SW480 (cell line): Measurements from ENCODE around the gene TAF4.
"Not testable (repeated sequence)": the region's sequence is repeated elsewhere in the genome, so short reads cannot be mapped to it uniquely, and the experiment has no call there.

ENCODE experiments used
- DNase-seq: peaks from one replicate; pipeline ENCODE4 v3.0.0-alpha.2; 2016; ENCODE audit warnings: low spot score

The TAF4 gene

DNA sequence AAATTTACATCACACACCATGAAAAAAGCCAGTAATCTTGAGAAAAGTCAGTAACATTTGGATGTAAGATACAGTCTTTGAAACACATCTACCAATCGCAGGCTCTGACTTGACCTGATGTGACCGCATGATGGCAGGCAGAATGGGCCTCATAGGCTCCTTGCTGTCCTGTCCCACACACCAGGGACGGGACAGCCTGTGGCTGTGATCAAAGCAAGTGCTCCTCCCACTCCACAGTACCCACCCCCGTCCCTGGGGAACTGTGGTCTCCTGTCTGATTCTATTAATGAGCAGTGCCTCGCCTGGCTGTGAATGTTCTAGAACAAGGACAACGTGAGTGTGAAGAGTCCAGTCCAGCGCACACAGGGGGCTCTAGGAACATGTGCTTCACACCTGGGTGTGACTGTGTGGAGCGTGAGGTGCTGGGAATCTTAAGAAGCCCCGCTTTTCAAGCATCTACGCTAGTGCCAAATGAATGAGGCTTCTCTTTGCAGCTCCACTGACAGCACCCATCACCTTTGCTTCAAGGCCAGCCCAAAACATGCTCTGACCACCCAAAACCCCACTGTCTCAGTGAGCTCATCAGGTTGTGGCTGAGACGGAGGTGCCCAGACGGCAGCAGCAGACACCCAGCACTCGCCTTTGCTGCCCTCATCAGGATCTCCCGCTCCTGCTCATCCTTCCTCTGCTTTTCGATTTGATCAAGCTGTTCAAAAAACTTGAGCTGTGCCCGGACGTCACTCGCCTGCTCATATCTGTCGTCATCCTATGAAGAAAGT is 67.1 kb downstream of the TAF4 start:
- DNase-seq = no peak

DNA sequence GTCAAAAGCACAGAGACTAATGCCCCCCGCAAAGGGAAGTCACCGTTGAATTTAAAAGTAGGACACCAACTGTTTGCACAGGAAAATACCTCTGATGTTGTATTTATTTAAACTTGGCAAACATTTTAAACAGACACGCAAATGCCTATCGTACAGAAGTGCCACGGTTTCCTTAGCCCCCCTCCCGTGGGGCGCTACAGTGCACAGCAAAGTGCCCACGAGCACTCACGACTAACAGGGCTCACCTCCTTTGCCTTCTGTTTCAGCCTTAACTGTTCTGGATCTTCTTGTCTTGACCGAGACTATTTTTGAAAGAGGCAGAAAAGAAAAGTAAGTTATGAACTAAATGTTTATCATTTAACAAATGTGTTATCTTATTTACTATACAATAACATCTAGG is 67.8 kb downstream of the TAF4 start:
- DNase-seq = no peak

DNA sequence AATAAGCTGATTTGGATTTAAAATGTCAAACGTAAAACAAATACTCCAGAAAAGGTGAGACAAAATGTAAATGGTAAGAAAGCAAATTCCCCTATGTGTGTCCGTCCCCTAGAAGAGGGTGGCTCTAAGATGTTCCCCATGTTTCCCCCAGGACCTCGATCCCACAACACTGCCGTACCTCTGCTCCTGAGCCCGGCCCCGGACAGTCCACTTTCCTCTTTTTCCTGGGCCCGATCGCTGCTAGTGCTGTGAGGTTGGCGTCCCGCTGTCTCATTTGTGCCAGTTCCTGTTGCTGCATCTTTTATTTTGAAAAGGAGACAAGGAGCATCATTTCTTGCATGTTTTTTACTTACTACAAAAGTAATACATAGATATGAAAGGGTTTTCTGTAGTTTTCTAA is 68.3 kb downstream of the TAF4 start:
- DNase-seq = no peak

DNA sequence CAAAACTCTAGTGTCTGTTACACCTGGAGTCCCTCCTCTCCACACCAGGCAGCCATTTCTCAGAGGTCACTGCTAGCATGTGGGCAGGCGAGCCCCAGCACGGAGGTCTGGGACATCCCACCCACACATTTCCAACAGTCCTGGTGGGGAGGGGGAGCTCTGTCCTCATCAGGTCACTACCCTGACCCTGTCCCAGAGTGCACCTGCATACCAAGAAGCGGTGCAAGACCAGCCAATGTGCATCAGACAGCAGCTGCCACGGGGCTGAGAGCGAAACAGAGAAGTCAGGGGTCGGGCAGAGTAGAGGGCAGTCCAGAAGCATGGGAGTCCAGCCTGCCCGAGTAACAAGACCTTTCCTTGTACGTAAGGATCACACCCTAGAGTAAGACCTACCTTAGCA is 71.1 kb downstream of the TAF4 start:
- DNase-seq = no peak

DNA sequence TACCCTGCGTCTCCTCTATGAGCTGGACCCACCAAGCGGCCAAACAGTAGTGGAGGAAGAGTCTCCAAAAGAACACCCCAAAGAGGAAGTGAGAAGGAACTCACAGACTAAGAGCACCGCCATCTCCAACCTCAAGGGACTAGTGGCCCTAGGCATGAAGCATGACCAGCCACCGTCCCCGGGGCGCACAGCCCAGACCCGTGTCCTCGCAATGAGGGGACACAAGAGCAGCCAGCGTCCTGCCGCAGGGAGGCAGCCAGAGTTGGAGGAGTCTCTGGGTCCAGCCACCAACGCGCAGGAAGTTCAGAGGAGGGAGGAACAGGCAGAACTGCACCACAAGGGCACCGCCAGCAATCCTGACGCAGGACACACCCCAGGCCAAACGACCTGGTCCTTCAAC is 72.6 kb downstream of the TAF4 start:
- no peak for DNase-seq

DNA sequence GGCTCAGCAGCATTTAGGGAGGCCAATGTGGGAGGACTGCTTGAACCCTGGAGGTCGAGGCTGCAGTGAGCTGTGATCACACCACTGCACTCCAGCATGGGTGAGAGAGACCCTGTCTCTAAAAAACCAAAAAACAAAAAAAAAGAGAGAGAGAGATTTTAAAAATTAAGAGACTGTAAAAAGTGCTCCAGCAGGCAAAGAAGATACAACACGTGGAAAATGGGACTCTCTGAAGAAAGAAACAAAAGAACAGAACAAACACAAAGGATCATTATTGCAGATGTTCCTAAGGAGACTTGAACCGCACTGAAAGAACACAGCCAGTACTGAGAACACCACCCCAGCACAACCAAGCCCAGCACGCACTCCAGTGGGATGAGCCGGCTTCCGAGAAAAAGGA is 74.2 kb downstream of the TAF4 start:
- no peak for DNase-seq

DNA sequence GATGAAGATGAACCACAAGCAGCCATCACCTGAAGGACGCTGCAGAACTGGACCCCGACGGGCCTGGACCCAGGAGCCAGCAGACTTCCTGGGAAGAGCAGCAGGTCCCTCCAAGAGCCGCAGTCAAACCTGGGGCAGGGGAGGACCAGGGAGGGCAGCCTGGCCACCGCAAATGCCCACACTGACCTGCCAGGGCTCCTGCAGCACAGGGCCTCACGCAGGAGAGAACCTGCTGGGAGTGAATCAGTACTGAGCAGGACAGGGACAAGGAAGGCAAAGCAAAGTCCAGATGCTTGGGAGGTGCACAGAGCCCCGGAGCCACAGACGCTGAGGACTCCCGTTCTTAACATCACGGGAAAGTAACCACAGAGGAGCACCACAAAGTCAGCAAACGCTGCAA is 75.2 kb downstream of the TAF4 start:
- no peak for DNase-seq

DNA sequence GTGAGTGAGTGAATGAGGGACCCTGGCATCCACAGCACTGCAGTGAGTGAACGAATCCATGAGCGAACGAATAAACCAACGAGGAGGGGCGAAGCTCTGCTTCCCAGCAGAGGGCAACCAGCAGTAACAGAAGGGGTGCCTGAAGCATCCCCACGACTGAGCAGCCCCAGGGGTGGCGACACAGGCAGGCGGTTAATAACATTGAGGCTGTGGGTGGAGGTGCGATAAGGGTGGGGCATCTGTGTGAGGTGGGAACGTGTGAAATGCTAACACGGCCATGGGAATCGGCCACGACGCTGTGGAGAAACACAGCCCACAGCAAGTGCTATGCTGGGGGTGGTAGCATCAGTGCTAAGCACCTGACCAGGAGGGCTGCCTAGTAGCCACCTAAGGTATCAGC is 75.9 kb downstream of the TAF4 start:
- DNase-seq = no peak

DNA sequence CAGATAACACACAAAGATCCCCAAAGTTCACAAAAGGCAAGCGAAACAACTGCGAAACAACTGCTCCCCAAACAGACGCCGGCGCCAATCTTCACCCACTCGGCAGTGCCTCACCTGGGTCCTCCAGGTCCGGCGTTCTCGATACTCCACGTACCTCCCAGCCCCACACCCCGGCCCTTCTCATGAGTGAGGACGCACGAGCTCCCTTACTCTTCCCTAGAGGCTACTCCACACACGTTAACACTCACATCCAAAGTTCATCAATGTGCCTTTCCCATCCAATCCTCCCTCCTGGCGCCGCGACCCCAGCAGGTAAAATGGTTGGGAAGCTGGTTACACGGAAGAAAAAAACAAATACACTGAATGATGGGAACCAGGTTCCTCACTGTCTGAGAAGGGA is 77.0 kb downstream of the TAF4 start:
- no peak for DNase-seq

DNA sequence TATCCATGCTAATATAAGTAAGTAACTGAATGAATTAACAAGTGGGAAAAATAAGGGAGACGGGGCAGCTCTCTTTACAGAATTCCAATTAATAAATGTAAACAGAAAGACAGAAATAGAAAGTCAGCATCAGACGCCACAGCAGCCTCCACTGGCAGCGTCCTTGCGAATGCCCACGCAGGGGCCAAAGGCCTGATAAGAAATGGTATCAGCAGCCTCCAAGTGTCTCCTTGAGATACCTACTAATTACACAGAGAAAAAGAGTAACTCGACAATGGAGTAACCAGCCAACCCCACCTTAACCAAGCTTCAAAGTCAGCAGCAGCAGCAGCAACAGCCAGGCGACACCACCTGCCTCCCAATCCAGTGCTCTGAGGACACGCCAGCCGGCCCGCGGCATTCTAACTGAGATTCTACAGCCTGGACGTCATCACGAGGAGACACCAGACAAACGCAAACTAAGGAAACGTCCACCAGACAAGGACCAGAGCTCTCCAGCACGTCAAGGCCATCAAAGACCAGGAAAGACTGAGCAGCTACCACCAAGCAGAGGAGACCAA is 78.8 kb downstream of the TAF4 start:
- DNase-seq = no peak

DNA sequence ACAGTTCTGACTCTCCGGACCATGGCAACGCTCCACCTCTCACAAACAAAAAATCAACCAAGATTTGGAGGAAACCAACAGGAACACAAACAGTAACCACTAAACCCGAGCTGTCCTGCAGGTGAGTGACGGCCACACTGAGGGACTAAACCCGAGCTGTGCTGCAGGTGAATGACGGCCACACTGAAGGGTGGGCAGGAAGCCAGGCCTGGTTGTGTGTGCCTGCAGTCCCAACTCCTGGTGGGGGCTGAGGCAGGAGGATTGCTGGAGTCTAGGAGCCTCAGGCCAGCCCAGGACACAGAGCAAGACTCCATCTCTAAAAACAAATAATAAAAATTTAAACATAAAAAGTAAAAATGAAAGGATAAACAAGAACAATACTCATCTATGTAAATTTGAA is 80.6 kb downstream of the TAF4 start:
- no peak for DNase-seq

DNA sequence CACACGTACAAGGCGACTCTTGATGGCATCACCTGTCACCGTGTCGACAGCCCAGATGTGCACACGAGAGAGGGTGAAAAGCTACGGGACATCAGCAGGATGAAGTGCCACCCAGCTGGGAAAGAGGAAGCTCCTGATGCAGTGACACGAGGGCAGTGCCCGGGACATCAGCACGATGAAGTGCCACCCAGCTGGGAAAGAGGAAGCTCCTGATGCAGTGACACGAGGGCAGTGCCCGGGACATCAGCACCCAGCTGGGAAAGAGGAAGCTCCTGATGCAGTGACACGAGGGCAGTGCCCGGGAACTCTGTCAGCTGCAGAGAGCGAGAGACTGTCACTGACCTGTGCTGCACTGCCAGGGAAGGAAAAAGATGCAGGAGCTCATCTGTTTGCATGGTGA is 81.2 kb downstream of the TAF4 start:
- DNase-seq = not testable (repeated sequence)

DNA sequence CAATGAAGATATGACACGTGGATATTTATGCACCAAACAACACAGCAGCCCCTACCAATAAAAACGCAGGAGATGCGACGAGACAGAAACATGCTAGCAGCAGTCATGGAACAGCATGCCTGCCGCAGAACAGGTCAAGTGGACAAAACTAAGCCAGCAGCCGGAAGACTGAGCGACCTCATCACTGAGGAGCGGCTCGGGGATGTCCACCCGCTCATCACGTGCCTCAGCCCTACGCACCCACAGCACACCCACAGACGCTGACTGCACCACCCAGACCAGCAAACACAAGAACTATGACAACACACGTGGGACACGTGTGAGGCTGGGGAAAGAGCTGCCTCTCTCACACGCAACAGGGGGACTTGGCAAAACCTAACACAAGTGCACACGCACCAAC is 81.7 kb downstream of the TAF4 start:
- DNase-seq = no peak

DNA sequence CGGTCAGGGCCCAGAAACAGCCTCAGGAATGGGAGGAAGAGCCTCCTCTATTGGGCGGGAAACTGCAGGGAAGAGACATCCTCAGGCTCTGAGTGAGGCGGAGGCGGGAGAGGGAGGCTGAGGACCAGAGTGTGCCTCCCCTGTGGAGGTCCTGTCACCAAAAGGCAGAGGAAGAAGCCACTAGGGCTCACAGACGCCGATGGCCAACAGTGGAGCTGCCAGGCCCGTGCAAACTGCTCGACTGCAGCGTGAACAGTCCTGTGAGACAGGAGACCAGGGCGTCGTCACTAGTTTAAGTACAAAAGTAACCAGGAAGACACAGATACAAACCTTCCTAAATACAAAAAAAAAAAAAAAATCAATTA is 82.7 kb downstream of the TAF4 start:
- DNase-seq = no peak

DNA sequence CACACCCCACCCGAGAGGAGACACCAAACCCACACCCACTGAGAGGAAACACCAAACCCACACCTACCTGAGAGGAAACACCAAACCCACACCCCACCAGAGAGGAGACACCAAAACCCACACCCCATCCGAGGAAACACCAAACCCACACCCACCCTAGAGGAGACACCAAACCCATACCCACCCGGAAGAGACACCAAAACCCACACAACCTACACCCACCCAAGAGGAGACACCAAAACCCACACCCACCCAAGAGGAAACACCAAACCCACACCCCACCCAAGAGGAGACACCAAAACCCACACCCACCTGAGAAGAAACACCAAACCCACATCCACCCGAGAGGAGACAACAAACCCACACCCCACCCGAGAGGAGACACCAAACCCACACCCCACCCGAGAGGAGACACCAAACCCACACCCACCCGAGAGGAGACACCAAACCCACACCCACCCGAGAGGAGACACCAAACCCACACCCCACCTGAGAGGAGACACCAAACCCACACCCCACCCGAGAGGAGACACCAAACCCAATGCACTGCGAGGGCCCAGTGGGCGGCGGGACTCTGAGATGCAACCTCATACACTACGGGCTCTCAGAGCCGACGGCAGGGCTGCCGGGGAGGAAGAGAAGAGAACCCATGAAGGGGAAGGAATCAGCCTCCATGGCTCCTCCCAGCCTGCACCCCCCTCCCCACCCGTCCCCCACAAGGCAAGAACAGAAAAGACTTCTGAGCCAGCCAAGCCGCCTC is 83.3 kb downstream of the TAF4 start:
- DNase-seq = no peak

DNA sequence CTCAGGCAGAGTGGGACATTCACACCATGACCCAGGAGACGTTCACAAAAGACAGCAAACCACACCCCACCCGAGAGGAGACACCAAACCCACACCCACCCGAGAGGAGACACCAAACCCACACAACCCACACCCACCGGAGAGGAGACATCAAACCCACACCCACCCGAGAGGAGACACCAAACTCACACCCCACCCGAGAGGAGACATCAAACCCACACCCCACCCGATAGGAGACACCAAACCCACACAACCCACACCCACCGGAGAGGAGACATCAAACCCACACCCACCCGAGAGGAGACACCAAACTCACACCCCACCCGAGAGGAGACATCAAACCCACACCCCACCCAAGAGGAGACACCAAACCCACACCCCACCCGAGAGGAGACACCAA is 84.0 kb downstream of the TAF4 start:
- DNase-seq = not testable (repeated sequence)

DNA sequence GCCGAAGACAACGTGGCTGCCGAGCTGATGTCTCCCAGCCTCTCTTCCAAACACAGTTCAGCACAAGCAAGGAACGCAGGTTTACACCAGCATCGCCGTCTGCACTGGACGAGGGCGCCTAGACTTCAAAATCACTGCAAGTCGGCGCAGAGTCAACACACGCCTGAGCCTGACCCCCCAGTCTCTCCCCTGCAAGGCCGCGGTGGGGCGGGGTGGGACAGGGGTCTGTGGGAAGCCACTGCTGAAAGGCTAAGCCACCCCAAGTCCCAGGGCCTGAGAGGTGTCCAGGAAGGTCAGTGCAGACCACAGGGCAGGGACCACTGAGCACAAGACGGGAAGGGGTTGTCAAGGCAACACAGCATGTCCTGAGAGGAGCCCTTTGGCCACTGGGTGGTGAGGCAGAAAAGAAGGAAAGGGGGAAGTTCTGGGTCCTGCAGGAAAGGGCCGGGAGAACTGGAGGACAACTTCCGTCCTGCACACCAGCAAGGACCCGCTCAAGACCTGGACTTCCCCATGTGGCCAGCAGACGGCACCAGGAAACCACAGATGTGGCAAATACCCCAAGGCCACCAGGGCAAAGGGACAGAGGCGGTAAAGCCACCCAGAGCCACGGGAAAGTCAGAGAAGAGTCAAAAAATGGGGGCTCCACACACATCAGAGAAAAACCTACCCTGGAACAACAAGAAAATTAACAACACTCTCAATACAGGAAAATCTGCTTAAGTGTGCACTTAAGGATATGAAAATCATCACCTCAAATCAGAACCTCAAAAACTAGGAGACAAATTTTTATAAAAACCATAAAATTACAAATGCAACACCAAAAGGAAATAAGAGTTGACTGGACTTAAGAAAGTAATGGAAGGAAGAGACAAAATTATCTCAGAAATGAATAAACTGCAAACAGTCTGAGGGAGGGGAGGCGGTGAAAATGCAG is 84.8 kb downstream of the TAF4 start:
- DNase-seq = peak; percentile 52

DNA sequence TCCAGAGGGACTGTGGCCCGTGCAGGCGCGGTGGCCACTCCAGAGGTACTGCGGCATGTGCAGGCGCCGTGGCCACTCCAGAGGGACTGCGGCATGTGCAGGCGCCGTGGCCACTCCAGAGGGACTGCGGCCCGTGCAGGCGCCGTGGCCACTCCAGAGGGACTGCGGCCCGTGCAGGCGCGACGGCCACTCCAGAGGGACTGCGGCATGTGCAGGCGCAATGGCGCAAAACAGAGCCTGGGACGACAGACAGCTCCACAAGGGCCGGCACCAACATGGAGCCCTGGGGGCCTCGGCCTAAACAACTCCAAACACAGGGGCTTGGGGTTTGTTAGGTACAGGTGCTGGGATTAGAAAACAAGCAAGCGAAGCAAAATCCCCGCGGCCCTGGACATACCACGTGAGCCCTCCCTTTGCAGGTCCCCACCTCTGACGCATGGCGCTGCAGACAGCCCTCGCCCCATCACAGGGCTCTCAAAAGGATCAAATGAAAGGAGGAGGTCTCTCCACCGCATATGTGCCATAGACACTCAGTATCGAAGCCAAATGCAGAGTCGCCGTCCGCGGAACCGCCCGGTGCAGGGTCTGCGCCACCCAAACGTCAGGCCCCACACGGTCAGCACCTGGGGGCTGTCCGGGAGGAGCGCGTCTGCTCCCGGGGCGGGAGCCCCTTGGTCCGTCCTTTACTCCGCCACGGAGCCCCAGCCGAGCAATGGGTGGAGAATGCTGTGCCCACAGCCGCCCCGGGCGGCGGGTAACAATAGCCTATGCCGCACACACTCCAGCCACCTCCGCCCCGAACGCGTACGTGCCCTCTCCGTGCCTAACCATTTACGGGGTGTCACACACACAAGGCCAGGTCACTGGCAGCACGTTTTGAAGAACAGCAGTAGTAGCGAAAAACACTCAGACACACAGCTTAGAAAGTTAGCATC is 85.7 kb downstream of the TAF4 start:
- no peak for DNase-seq

DNA sequence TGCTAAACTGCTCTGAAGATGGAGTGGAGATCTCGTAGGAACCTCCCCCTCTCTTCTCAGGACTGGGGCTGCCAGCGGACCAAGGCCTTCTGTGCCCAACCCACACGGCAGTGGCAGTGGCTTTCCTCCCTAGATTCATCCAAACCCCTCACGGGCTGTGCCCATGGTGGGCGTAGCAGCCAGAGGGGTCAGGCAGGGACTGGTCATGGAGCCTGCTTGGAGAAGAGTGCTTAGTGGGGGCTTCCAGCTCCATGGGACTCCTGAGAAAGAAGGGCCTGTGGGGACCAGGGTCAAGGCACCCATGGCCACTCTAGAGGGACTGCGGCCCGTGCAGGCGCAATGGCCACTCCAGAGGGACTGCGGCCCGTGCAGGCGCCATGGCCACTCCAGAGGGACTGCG is 86.6 kb downstream of the TAF4 start:
- DNase-seq = no peak

DNA sequence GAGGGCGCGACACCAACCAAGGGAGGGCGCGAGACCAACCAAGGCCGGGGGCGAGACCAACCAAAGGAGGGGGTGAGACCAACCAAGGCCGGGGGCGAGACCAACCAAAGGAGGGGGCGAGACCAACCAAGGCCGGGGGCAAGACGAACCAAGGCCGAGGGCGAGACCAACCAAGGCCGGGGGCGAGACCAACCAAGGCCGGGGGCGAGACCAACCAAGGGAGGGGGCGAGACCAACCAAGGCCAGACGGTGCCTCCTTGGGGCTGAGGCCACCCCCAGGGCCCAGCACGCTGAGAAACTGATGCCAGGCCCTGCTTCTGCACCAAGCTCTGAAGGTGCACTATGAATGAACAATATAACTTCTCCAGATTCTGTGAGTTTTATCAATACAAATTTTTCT is 87.2 kb downstream of the TAF4 start:
- no peak for DNase-seq

DNA sequence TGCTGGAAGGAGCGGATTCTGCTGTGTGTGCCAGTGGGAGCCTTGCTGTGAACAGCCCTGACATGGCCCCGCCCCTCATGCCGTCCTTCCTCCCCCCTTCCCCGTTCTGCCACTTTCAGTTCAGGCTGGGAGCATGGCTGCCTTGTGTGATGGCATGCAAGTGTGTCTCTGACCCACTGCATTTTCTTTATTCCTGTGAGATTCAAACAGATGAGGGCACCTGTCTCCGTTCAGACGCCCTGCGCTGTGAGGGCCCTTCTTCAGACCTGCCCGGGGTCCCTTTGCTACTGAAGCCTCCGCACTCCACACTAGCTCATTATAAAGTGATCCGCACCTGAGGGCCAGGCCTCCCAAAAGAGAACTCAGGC is 88.3 kb downstream of the TAF4 start:
- DNase-seq = no peak
